Stimulated activated naive CD4-positive, alpha-beta T cell (primary cell): ENCODE measurements around the gene ATXN7L1.

Experiments used
- DNase-seq, 6 experiments: peaks; one replicate each; lab custom pipeline; 2025; lab: John Stamatoyannopoulos, UW

The ATXN7L1 gene

GRCh38 chr7:105677817-105678573 lies 198.4 kb downstream of the ATXN7L1 start:
- DNase-seq, result peak; percentile 5 to 61 (median 31)

GRCh38 chr7:105677410-105677730 lies 199.0 kb downstream of the ATXN7L1 start:
- DNase-seq, result no peak

DNA sequence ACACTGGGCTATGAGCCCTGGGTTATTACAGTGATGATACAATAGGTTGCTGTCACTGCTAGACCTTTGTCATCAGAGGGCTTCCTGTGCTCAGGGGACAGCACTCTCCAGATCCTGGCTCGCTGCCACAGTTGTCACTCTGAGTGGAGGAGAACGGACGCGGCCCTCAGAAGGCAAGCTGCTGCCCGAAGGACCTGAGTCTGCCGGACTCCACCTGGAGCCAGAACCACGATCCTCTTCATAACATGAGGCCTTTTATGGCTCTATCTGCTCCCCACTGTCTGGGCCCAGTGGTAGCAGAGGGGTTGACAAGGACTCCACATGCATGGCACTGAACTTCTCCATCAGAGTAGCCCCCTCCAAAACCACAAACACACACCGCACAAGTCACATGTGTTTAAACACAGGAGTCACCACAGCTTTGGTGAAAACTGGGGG lies 200.4 kb downstream of the ATXN7L1 start:
- DNase-seq, result peak in 5 of 6 experiments; percentile 5 to 39 (median 22)

DNA sequence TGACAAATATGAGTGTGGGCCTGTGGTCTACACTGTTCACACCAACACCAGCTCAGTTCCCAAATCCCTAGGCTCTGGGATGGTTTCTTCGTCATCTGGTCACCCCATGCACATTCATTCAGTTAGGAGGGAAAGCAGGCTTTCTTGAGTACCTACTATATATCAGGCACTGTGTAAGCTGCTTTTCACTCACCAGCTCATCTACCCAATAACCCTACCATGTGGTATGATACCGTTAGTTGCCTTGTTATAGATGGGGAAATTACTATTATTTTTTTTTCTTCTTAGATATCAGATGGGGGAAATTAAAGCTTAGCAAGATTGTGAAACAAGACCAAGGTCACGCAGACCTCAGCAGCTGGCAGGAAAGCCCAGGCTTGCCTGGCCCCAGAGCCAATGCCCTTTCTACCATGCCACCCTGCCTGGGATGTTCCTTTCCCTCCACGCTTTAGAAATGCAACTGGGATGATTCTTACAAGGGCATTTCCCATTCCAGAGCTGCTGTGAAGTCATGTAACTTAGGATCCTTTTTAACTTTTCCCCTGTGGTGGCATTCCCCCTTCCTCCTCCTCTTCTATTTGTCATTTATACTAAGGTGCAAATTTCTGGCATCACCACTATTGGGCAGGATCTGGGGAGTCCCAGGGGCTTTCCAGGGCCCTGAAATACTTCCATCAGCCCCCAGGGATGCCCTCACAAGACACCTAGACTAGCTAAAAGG lies 202.0 kb downstream of the ATXN7L1 start:
- no peak for DNase-seq

DNA sequence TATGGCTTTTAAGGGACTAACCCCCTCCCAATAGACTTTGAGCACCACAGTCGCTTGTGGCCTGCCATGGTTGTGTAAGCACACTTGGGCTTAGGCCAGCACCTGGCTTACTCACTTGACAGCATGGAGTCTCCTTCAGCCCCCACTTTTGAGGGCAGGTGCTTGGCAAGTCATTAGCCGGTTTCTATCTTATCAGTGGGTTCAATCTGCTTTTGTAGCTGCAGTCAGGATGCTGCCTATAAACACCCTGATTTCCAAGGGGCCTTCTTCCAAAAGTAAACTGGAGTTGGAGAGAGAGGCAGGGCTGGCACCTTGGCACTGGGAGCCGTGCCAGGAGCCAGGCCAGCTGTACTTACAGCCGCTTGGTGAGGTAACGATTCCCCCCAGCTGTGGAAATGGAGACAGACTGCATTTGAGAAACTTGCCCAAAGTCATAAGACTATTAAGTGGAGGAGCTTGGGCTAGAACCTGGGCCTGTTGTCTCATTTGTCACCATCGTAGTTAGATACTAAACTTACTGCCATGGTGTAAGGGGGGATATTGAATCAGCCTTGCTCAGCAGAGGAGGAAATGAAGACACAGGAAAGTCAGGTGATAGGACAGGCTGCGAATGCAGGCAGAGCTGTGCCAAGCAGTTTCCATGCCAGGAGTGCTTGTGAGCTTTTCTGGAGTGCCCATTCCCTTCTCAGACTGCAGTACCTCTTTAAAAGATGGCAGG lies 202.9 kb downstream of the ATXN7L1 start:
- DNase-seq, result no peak

DNA sequence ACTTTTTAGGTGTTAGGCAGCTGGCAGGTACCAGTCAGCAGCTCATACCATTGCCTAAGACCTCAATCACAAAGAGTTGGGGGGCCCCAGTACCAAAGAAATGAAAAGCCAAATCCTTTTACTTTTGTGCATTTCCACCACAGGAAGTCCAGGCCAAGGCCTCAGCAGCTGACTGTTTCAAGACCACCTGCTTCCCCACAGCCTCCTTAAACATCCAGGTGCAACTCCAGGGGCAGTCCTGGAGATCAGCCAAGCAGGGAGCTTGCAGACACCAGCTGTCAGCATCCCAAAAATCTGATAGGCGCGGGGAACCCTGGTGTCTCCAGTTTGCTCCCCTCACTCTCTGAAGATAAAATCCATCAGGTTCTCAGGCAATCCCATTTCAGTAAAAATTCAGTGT lies 203.6 kb downstream of the ATXN7L1 start:
- DNase-seq, result no peak

DNA sequence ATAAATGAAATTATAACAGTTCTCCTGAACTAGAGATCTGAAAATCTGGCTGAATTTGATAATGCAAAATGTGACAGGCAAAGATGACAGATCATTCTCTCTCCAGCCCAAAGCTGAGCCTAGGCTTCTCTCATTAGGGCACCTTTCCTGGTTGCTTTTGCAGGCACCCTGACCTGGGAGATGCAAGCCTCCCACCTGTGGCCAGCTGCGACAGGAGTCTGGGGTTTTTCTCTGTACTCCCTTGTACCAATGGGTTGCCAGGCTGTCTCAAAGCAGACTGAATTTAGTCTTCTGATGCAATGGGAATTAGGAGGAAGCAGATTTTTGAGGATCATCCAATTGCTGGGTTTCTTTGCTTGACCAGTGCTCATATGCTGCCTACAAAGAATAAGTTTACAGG lies 210.1 kb downstream of the ATXN7L1 start:
- no peak for DNase-seq

DNA sequence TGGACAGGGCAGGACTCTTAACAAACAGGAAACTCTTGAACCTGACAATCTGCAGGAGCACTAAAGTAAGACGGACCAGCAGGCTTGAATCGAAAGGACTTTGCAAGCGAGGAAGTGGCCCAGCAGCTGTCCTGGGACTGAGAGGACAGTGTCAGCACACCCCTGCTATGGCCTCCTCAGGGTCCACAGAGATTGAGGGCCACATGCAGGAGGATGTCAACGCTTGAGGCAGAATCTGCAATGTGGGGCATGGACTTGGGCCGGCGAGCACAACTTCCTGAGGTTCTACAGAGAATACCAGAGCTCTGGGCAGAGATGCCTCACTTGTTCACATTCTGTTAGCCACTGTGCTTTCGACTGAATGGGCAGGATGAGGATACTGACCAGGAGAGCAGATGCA lies 210.7 kb downstream of the ATXN7L1 start:
- DNase-seq, result no peak

DNA sequence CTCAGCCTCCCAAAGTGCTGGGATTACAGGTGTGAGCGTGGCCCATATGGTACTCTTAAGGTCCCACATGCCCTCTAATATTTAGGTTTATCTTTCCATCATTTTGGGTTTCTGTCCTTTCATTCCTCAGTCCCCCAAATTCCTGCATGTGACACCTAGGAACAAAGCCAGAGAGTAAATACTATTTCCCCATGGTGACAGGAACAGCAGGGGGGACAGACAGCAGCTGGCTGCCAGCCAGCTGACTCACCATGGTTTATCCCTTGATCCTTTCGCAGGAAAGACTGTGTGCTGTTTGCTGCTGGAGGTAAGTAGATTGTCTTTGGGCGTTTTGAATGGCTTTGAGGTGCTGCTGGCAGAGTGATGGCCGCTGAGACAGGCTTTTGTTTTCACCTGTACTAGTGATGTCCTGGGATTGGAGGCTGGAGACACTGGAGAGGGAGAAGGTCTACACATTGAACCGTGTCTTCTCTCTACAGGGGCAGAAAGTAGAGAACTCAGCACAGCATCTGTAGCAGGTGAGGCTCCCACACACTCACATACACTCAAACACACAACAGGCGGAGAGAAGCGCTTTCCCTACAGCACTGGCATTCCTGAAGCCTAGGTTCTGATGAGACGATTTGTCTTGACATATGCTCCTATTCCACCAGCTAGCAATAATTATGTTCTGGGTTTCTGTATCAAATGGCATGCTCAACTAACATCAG lies 211.4 kb downstream of the ATXN7L1 start:
- no peak for DNase-seq

DNA sequence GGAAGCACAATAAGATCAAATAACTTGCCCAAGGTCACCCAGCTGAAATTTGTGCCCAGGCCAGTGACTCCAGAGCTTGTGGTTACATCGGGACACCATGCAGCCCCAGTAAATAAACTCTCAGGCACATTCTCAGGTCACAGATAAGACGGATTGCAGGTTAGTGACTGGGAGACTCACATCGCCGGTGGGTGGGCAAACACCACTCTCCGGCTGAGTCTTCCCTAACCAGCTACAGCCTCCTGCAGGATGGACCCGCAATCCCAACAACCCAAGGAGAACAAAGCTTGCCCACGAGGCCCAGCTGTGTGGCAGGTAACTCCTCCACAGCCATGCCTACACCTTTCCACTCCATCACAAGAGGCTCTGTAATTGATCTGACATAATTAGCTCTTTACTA lies 213.4 kb downstream of the ATXN7L1 start:
- no peak for DNase-seq

GRCh38 chr7:105661625-105662024 lies 214.8 kb downstream of the ATXN7L1 start:
- no peak for DNase-seq

DNA sequence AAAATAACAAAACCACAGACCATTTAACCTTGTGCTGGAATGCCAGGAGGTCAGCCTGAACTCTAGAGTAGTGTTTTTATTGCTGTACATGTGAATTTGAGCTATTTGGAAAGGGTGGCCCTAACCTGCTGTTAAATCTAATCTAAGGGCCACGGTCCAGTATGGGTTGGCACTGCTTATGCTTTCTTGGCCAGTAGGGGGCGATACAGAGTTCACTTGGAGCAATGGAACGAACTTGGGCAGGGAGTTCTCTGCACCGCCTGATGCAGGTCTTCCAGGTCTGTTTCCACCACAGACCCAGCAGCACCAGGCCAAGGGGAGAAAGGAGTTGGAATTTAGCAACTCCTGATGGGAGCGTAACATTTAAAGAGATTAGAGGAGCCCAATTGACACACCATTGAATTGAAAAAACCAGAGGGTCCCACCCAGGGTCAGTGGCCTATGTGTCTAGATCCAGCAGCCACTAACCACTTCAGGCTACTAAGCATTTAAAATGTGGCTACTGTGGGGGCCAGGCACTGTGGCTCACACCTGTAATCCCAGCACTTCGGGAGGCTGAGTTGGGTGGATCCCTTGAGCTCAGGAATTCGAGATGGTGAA lies 219.4 kb downstream of the ATXN7L1 start:
- peak; percentile 13 to 79 (median 58) for DNase-seq

GRCh38 chr7:105655500-105656380 lies 220.7 kb downstream of the ATXN7L1 start:
- DNase-seq, result no peak

- no peak for DNase-seq
Observed at GRCh38 chr7:105655067-105655466, 221.3 kb downstream of the ATXN7L1 start.

DNA sequence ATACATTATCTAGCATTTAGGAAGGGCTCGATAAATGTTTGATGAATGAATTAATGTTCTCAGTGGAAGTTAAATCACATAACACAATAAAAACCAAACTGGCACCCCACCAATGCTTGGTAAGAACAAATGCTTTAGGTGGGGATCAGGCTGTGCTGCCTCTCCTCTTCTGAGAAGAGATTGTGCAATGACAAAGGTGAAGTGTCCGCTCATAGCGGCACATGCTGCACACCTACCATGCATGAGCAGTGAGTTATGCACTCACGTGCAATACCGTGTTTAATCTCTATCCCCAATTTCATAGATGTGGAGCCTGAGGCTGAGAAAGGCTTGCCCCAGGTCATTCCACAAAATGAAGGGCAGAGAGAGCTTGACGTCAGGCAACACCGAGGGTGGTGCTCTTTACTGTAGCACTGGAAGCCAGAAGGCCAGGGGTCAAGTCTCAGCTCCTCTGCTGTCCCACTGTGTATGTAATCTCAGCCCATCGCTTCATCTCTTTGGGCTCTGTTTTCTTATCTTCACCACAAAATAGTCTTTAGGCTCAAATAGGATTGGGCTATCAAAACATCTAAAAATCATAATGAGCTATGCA lies 222.2 kb downstream of the ATXN7L1 start:
- no peak for DNase-seq

- no peak for DNase-seq
Observed at GRCh38 chr7:105653441-105654005, 222.9 kb downstream of the ATXN7L1 start.

GRCh38 chr7:105652359-105652993 lies 223.9 kb downstream of the ATXN7L1 start:
- DNase-seq, result peak; percentile 26 to 64 (median 48)

- DNase-seq, result no peak
Observed at GRCh38 chr7:105651798-105652197, 224.6 kb downstream of the ATXN7L1 start.

GRCh38 chr7:105650382-105650970 lies 225.9 kb downstream of the ATXN7L1 start:
- DNase-seq, result no peak
